GM18498 (cell line): ENCODE results near the gene ARMH4.

ENCODE experiments used
- ATAC-seq: cut with Tn5 transposase; IDR thresholded peaks from one replicate; pipeline ENCODE4 v1.9.1; 2021; ENCODE audit warnings: mild to moderate bottlenecking, moderate library complexity; ENCODE audit not compliant: unreplicated experiment

The ARMH4 gene

GRCh38 chr14:58100735-58101368 is 51.2 kb downstream of the ARMH4 start:
- no peak for ATAC-seq

GRCh38 chr14:58099682-58100081 is 52.3 kb downstream of the ARMH4 start:
- no peak for ATAC-seq

- ATAC-seq = no peak
These were observed 53.5 kb downstream of the ARMH4 start for GRCh38 chr14:58098507-58098906.

- ATAC-seq = no peak
These were observed 55.3 kb downstream of the ARMH4 start for GRCh38 chr14:58096731-58097130.

- ATAC-seq = no peak
These were observed 60.0 kb downstream of the ARMH4 start for GRCh38 chr14:58091883-58092630.

GRCh38 chr14:58089612-58090011 is 62.4 kb downstream of the ARMH4 start:
- ATAC-seq = no peak

GRCh38 chr14:58088961-58089360 is 63.1 kb downstream of the ARMH4 start:
- no peak for ATAC-seq

GRCh38 chr14:58085877-58086276 is 66.1 kb downstream of the ARMH4 start:
- no peak for ATAC-seq

GRCh38 chr14:58082491-58083098 is 69.4 kb downstream of the ARMH4 start:
- no peak for ATAC-seq

- ATAC-seq = no peak
These were observed 70.0 kb downstream of the ARMH4 start for GRCh38 chr14:58082011-58082410.

GRCh38 chr14:58078471-58078870 is 73.5 kb downstream of the ARMH4 start:
- no peak for ATAC-seq

GRCh38 chr14:58078068-58078467 is 73.9 kb downstream of the ARMH4 start:
- ATAC-seq = no peak

- ATAC-seq = no peak
These were observed 74.4 kb downstream of the ARMH4 start for GRCh38 chr14:58077621-58078020.

- ATAC-seq = no peak
These were observed 78.5 kb downstream of the ARMH4 start for GRCh38 chr14:58073516-58073915.

- peak; percentile 89 for ATAC-seq
These were observed 79.5 kb downstream of the ARMH4 start for GRCh38 chr14:58072288-58073071.

GRCh38 chr14:58071341-58071740 is 80.7 kb downstream of the ARMH4 start:
- ATAC-seq = no peak

- ATAC-seq = no peak
These were observed 83.7 kb downstream of the ARMH4 start for GRCh38 chr14:58068306-58068705.

GRCh38 chr14:58066115-58066514 is 85.9 kb downstream of the ARMH4 start:
- ATAC-seq = no peak

- no peak for ATAC-seq
These were observed 90.4 kb downstream of the ARMH4 start for GRCh38 chr14:58061581-58061980.

- no peak for ATAC-seq
These were observed 91.1 kb downstream of the ARMH4 start for GRCh38 chr14:58060898-58061297.

GRCh38 chr14:58060077-58060476 is 91.9 kb downstream of the ARMH4 start:
- ATAC-seq = no peak
